Epidermal melanocyte (primary cell): ENCODE results near the gene GMPPB.

Experiments used
- DNase-seq: peaks from one replicate; pipeline ENCODE4 v3.0.0; 2011; ENCODE audit warnings: low spot score; ENCODE audit not compliant: insufficient read length

GMPPB gene

GRCh38 chr3:49729966-49730609, 6.3 kb upstream of the GMPPB start:
- DNase-seq = no peak

GRCh38 chr3:49727924-49728361, 4.2 kb upstream of the GMPPB start:
- DNase-seq = no peak

GRCh38 chr3:49727154-49727923, 3.6 kb upstream of the GMPPB start:
- DNase-seq = no peak

- DNase-seq = no peak
These were observed 2.3 kb upstream of the GMPPB start for GRCh38 chr3:49725906-49726681.

GRCh38 chr3:49724586-49724985, 835 bp upstream of the GMPPB start:
- DNase-seq = no peak

GRCh38 chr3:49723296-49723627, 489 bp downstream of the GMPPB start:
- no peak for DNase-seq

- DNase-seq = no peak
These were observed 855 bp downstream of the GMPPB start for GRCh38 chr3:49722896-49723295.

- no peak for DNase-seq
These were observed 1.6 kb downstream of the GMPPB start for GRCh38 chr3:49721896-49722781.

GRCh38 chr3:49721596-49721895, 2.2 kb downstream of the GMPPB start:
- no peak for DNase-seq

GRCh38 chr3:49720855-49721595, 2.7 kb downstream of the GMPPB start:
- DNase-seq = no peak

- DNase-seq = peak; percentile 99
These were observed 4.4 kb downstream of the GMPPB start, which contains the start of gene AMIGO3 for GRCh38 chr3:49719214-49719884. Gene AMIGO3, minus strand, starts transcription at chr3:49719684. Its CDS starts 219 bp downstream, at chr3:49719465.

GRCh38 chr3:49718858-49719213, 4.9 kb downstream of the GMPPB start:
- DNase-seq = no peak

- no peak for DNase-seq
These were observed 5.5 kb downstream of the GMPPB start for GRCh38 chr3:49717959-49718857.

GRCh38 chr3:49717211-49717958, 6.4 kb downstream of the GMPPB start:
- no peak for DNase-seq

GRCh38 chr3:49716691-49717210, 7.0 kb downstream of the GMPPB start:
- no peak for DNase-seq

GRCh38 chr3:49716169-49716568, 7.6 kb downstream of the GMPPB start:
- no peak for DNase-seq

- DNase-seq = no peak
These were observed 8.1 kb downstream of the GMPPB start for GRCh38 chr3:49715611-49716121.
